Stimulated activated CD8-positive, alpha-beta memory T cell treated with anti-CD3 and anti-CD28 coated beads, Interleukin-12 subunit alpha, Interleukin-12 subunit beta, amount 100 ng/mL, for 1 hour (primary cell): ENCODE data around the gene SORCS2.

ENCODE experiments used
- DNase-seq: peaks from one replicate; pipeline ENCODE4 v3.0.0-alpha.2; 2020; ENCODE audit warnings: low read depth

Gene SORCS2

DNA sequence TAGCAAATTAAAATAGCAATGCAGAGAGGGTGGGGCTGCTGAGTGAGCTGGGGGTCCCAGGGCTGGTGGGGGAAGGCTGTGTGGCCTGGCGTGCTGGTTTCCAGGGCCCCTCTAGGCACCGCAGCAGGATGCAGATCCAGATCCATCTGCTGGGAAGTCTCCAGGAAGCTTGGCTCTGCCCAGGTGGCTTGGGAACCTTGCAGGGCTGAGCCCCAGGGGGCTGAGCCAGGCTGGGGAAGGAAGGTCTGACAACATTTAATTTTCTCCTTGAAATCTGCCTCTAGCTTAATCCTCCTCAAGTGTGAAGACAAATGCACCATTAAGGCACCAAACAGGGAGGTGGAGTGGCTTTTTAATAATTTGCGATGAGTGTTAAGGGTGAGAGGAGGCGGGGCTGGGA, 31.7 kb downstream of the SORCS2 start:
- DNase-seq: no peak

DNA sequence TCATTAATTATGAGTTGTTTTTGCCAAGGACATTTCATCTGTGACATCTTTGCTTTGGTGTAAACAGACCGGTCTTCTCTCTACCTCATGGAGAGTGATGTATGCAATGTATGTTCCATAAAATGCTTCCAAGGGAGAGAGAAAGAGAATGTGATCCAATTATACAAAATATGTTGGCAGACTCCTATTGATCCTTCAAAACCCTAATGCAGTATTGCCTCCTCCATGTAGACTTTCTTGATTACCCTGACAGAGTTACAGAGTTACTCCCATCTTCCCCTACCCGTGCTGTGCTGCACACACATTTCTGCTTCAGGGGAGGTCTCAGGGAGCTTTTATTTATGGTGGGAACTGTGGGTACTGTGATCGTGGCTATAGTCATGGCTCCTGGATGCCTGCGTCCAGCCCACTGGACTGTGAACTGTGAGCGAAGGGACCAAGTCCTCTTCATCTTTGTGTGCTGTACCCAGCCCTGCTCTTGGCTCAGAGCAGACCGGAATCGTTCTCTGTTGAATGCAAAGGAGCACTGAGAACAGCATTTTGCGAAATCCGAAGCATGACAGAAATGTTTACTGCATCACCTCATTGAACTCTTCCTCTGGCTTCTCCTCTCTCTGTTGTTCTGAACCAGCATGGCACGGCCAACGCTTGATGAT, 32.7 kb downstream of the SORCS2 start:
- DNase-seq: no peak

DNA sequence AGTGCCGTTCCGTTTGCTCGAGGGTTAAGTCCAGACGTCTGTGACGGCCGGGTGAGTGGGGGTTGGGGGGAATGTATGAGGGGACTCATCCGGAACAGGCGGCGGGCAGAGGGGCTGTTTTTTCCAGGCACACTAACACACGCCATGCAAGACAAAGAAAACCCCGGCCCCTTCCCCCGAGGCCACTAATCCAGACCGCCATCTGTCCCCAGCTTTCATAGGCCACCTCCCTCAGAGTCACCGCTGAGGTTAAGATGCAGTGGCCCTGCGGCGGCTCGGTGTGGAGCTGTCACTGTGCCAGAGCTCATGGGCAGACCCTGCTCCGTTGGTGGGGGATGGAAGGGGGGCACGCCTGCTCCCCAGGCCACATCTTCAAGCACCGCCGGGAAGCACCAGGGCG, 34.1 kb downstream of the SORCS2 start:
- DNase-seq: no peak

DNA sequence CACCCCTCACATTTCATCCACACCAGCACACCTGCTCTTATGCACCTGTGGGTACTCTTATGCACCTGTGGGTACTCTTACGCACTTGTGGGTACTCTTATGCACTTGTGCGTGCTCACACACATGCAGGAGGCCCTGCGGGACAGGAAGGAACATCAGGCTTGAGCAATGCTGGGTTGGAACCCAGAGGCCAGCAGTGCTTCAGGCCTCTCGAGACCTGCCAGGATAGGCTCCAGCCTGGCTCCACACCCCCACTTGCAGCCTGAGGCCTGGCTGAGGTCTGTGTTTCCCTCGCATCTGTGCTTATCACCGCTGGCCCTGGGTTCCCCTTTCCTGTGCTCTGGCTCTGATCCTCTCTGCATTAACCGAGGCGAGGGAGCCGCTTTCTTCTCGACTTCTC, 34.7 kb downstream of the SORCS2 start:
- no peak for DNase-seq

DNA sequence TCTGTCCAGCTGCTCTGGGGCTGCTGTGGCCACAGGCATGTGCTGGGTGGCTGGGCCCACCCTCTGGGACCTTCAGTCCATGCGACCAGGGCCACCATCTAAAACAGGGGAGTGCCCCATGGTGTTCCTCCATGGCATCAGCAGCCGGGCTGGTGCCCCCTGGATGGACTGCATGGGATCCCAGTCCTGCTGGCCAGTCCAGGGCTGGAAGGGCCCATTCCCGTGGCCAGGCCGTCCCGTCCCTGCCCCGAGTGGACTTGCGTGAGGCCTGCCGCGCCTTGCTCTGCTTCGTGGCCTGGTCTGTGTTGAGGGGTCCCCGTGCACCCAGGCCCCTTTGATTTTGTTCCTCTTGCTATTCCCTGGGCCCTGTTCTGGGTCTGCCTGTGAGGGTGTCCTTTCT, 36.4 kb downstream of the SORCS2 start:
- no peak for DNase-seq

DNA sequence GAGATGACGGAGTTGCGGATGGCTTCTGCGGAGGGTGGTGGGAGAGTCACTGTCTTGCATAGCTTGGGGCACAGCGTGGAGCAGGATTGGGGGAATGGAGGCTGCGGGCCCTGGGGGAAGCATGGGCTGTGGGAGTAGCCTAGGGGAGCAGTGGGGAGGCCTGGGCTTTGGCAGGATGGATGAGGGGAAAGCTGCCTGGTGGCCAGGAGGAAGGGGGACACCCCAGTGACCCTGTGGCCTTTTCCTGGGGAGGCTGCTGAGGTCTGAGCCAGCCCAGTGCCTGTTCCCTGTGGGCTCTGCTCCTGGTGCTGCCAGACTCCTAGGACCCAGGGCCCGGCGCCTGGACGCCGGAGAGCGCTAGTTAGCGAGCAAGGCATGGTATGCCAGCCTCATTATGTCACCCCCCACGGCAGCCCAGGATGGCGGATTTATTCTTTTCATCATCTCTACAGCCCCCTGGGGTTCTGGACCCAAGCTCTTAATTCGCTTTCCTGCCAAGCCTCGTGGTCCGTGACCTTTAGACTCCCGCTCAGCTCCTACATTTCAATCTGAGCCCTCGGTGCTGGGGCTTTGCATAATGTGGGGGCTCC, 39.8 kb downstream of the SORCS2 start:
- DNase-seq: no peak

DNA sequence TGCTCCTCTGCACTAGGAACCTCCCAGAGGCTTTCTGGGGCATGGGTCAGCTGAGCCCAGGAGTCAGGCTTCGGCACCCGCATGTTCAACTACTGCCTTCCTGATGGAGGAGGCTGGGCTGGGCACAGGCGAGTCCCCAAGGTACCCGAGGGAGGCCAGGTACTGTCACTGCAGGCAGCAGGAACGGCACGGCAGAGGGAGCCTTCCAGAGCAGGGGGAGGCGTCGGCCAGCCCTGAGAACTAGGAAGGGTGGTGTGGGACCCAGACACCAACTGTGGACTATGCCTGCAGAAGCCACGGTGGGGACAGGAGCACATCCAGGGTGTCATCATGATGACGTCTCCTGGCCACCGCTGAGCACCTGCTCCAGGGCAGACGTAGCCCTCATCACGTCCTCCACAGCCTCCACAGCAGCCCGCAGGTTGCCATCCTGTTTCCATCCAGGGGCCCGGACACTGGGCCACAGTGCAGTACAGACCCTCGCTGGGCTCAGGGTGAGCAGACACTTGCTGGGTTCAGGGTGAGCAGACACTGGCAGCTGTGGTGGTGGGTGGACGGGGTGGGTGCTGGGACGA, 40.8 kb downstream of the SORCS2 start:
- no peak for DNase-seq

DNA sequence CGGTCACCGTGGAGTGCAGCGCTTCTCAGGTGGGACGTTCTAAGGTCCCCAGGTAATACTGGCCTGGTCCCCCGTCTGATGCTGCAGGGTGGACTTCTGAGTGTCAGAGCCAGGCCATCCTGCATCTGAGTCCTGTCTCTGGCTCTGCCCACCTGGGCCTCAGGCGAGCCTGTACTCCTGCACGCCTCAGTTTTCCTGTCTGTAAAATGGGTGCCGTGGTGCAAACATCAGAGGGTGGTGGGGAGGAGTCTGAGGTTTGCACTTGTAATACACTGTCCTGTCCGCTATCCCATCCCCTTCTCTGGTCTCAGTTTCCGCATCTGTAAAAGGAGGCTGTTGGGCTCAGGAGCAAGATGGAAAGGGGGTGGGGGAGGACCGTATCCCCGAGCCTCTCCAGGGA, 41.3 kb downstream of the SORCS2 start:
- no peak for DNase-seq

DNA sequence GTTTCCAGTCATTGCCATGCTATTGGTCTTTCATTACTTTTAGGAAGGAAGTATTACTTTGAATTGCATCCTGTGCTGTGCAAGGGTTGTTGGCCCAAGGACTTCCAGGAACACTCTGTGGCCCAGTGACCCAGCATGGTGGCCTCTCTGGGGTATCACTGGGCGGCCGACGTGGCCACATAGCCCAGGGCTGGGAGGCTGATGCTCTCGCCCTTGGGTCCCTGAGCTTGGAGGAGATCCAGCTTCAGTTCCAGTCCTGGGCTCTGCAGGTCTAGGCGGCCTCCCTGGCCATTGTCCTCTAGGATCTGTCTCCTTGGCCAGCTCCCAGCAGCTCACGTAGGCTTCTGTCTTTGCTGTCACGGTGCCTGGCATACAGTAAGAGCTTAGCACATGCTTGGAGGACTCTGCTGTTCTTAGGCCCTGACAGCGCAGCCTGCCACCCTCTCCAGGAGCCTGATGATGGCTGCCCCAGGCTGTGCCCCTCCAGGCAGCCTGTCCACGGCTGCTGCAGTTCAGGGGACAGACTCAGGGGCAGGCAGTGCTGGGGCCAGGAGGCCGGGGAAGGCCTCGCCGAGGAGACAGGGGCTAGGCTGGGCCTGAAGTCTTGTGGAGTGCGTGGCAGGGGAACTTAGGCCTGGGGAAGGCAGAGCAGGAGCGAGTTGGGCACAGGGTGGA, 42.2 kb downstream of the SORCS2 start:
- no peak for DNase-seq

DNA sequence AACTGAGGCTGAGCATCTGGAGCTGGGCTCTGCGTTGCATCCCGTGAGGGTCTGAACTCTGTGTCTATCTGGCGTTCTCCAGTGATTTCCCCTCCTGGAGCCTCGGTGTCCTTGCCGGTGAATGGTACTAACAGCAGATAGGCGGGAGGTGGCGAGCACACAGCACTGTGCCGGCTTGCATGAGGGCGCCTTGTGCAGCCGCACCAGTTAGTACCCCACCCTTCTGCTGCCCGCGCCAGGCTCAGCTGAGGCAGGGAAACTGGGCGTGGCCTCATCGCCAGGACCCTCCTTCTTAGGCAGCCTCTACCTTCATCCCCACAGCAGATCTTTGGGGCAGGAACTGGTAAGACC, 42.7 kb downstream of the SORCS2 start:
- DNase-seq: no peak

DNA sequence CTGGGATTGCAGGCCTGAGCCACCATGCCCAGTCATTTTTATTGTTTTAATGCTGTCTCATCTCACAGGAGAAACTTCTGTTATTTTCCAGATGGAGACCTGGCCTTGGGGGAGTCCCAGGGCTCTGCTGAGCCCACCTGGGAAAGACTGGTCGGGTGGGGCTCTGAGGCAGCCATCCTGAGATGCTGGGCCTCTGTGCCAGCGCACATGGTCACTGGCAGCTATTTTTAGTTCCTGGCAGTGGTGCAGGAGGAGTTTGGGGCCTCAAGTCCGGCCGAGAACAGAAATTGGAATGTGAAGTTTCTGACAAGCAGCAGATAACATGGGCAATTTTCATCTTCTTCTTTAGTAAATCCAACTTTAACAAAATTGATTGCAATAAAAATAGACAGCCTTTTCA, 44.5 kb downstream of the SORCS2 start:
- DNase-seq: no peak

DNA sequence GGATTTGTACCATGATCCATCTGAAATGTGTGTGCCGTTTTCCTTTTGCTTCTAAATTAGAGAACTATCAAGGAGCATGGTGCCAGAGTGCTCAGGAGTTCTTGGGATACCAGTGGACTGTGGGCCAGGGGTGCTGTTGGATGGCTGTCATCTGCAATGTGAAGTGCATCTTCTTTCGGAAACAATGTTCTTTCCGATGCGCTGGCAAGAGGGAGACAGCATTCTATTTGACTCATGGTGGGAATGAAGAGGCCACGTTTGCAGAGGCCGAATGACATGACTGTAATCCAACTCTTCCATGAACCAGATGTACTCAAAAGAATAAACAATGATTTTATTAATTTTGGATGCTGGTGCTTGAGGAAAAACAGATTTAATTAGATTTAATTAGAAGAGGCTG, 45.5 kb downstream of the SORCS2 start:
- no peak for DNase-seq

DNA sequence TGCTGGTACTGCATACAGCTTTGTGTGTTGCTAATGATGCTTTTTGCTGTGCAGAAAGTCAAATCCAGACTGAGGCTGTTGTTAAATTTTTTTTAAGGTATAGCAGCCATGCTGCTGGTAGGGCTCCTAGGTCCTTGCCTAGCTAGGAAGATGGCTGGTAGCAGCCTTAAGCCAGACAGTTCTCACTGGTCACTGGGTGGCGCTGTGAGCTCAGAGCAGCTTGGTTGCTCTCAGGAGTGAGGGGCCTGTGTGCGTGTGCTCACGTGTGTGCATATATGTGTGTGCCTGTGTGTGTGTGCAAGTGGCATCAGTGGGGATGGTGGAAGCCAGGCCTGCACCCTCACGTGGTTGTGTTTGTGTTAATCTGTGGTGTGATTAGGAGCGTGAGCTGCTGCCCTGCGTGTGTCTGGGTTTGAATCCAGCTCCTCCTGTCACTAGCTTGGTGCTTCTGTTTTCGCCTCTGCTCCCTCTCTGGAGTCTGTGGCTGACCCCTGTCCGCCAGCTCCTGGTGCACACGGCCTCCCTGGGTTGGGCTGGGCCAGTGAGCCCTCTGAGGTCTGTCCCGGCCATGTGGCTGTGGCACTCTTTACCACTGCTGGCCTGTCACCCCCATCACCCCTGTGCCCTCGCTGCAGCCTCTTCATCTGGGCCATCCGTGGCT, 46.1 kb downstream of the SORCS2 start:
- no peak for DNase-seq

DNA sequence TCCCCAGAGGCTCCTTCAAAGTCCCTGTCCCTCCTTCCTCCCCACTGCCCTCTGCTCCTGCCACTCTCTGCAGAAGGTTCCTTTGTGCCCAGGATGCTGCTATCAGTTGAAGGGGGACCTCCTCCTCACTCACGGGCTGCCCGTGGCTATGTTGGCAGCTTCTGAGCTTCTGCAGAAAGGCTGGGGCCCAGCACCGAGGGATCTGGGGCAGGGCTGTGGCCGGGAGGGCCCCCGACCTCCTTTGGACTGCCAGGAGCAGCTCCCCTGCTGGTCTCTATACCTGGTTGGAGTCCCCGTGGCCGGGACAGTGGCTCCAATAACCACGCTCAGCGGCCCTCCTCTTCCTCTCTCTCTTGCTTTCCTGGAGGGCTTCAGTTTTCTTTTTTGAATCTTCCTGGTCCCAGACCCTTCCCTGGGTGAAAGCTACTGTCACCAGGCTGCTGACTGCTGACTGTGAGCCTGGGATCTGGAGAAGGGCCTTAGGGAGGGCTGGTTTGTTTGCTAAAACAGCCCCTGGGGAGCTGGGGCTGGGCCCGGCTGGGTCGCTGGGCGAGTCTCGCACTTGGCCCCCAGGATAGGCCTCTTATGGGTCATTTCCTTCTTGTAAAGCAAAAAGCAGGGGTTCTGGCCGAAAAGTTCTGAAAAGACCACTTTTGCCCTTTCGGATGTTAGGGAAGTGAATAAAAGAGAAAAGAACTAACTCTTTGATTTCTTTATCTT, 46.9 kb downstream of the SORCS2 start:
- no peak for DNase-seq

DNA sequence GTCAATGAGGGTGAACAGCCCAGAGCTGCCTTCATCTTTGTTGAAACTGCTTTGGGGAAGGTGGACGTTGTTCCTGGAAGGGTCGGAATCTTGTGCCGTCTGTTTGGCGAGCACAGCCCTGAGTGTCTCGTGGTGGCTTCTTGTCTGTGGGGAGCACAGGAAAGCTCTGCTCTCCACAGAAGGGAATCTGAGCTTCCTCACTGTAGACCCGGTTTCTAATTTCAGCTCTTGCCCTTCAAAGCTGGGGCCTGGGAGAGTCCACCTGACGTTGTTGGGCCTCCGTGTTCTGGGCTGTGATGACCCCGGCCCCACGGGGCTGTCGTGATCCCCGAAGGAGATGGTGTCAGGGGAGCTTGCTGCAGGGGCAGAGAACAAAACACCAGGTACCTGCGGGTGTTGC, 47.5 kb downstream of the SORCS2 start:
- no peak for DNase-seq

DNA sequence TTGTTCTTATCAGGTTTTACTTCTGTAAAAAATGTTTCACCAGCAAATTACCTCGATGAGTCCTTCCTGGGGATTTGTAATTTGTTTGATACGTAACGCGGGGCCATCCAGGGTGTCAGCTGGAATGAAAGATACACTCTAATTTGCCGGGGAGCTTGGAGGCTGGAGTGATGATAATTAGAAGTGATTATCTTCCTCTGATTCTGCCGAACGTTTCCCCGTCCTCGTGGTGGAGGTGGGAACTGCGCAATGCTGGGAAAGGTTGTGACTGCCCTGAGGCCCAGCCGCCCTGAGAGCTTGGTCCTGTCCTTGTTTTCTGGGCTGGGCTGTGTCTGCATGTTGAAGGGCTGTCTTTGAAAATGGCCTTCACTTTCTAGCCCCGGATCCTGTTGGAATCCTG, 48.0 kb downstream of the SORCS2 start:
- DNase-seq: no peak

DNA sequence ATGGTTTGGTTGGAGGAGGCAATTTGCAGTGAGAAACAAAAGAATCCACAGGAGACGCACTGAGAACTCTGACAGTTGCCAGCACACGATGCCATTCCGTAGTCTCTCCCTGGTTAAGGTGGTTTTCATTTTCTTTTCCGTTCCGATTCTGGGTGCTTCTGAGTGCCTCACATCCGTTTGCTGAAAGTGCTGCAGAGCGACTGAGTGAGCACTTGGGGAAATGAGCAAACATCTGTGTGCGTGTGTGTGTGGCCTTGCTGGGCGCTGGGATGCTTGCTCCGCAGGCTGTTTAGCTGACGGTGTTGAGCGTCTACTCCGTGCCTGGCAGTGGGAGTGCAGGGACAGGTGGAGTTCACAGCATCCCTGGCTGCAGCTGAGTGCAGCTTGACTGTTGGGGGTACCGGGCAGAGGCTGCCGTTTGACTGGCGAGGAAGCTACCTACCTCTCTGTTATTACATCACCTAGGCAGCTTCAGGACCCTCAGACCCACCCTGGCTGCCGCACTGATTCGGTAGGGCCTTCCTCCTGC, 49.3 kb downstream of the SORCS2 start:
- DNase-seq: no peak

DNA sequence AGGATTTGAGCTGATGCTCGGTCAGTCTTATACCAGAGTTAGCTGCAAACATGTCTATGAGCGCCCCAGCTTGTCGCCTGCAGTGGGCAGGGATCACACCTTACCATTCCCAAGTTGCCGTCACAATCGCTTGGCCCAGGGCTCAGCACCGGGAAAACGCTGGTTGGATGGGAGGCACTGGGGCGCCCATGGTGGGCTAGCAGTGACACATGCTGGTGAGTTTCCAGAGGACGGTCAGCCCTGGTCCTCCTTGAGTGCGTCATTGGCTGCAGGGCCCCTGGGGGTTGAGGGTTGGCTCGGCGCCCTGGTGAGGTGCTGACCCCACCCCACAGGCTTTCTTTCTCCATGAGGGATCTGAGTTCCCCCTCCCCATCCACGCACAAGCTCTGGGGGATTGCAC, 50.4 kb downstream of the SORCS2 start:
- DNase-seq: no peak

DNA sequence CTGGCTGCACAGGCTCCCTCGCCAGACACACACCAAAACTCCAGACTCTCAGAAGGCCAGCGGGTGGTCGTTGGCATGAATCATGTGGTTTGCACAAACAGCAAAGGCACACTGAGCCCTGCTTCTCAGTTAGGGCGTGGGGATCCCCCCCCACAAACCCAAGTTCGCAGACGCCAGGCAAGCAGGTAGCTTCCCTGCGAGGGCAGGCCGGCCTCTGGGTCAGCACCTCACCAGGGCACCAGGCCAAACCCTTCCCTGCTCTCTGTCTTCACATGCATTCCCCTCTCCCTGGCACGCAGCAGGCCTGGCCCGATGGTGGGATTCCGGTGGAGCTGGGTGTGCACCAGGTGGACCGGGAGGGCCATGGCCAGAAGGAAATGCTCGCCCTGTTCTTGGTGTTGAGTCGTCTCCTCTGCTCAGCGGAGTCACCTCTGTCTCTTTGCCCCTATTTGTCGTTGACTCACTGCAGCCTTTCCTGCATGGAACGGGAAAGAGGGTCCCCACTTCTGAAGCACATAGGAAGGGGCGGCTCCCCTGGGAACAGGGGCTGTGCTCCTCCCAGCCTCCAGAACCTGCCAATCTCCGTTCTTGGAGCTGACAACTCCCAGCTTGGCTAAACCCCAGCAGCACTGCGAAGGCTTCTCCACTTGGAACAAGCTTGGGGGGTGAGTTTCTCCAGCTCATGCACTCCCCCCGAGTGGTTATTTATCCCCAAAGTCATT, 51.4 kb downstream of the SORCS2 start:
- no peak for DNase-seq

DNA sequence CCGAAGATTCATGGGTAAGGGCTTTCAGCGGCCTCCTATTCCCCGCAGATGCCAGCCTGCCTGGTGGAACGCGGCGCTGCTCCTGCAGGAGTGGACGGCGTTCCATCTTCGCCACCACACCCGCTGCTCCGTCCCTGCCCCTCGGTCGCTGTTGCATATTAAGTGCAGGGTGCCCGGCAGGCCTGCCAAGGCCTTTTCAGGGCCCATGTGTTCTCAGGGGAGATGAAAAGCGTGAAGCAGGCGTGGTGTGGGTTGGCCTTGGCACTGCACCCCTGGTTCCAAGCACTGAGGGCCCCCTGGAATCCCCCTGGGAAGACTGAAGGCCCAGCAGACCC, 52.0 kb downstream of the SORCS2 start:
- DNase-seq: no peak

DNA sequence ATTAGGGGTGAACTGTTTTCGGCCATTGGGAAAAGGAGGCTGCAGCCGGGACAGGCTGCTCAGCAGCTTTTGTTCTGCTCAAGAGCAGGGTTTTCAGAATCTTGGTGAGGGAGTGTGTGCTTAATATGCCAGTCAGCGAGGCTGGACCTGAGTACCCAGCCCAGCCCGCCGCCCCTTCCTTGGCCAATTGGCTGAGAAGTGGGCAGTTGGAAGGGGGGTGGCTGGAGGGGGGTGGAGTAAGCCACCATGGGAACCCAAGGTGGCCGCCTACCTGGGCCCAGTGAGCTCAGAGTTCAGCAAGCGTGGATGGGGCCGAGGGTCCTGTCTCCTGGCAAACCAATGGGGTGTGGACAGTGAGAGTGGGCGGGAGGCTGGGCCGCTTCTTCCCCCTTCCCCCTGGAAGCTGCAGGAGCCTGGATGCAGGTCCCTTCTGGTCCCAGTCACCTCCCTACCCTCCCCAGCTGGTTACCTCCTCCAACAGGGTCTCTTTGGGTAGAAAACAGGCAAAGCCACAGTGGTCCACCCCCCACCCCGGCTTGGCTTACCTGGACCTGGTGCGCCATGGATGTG, 52.5 kb downstream of the SORCS2 start:
- DNase-seq: no peak
